HepG2 (cell line): ENCODE measurements around the gene LRBA.

ENCODE experiments used
- ETV5 ChIP-seq: IDR thresholded peaks from 2 replicates; pipeline ENCODE4 v1.6.1; 2018; ENCODE audit warnings: missing biosample characterization, missing genetic modification reagents, inconsistent platforms, borderline replicate concordance
- PCBP1 ChIP-seq: fragments of 200-400 bp; formaldehyde crosslinking; IDR thresholded peaks from 2 replicates; pipeline ENCODE4 v1.6.1; 2017; ENCODE audit warnings: mild to moderate bottlenecking, low read depth, low read length, borderline replicate concordance

DNA sequence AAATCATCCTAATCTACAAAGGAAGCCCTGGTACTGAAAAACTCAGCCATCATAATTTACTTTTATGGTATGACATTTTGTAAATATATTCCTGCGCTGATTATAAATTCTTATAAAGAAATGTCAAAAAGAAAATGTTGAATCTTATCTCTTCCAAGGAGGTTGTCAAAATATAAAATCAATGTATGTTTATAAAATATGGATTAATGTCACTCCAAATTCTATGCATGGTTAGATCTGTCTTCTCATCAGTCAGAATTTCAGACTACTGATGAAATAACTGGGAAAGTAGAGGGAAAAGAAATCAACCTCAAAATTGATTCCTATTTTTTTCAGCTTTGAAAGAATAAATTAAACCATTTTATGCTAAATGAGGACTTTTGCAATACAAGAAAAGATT, 553.1 kb downstream of the LRBA start:
- no peak for TF ChIP-seq PCBP1
- no peak for TF ChIP-seq ETV5 (CRISPR knock-in tag)
